ENCODE data around the gene RFTN1.

Gene RFTN1

DNA sequence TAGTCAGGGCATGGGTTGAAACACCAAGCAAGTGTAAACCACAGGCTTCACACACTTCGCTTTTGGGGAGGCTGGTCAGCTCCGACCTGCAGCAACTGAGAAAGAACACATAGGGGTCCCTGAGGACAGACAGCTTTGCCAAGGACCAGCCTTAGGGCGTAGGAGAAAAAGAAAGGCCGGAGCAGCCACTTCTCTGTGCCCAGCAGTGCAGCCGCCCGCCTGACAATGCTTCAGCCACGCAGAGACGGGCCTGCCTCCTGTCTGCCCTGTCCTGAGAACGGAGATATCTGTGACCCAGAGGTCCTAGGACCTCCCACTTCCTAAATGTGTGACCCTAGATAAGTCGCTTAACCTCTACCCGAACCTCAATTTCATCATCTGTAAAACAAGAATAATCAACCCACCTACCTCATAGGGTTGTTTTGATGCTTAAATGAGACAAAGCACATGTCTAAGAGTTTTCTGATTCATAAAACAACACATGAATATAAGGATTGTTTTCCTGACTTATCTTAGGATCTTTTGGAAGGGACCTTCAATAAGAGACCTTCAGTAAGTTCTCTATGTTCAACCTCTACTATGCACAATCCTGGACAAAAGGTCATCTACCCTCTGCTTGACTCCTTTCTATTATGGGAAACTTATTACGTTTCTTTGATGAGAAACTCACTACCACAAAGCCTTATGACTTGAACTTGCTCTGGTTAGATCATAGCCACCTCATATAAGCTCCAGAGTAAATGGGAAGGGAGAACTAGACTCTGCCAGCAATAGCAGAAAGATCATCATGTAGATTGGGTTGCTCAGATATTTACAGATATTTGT, 32.9 kb upstream of the RFTN1 start:
- Histone ChIP-seq H3K9me2 (replicated peaks; ENCODE audit: control insufficient read depth, low read length) (no peaks in the 10 kb centered on the region), H3K9me3 (ENCODE audit: control insufficient read depth, insufficient read depth, low read length) (no peaks in the 10 kb centered on the region), H3K4me1 (ENCODE audit: control insufficient read depth, low read length) (peaks cover 14% of the 10 kb centered on the region), H4K20me1 (ENCODE audit: control insufficient read depth, insufficient read depth, low read depth, low read length) (no peaks in the 10 kb centered on the region), H3K79me2 (ENCODE audit: control insufficient read depth, low read length) (no peaks in the 10 kb centered on the region), H3K27me3 (ENCODE audit: control insufficient read depth, low read length) (no peaks in the 10 kb centered on the region), H3K36me3 (ENCODE audit: control insufficient read depth, low read length) (no peaks in the 10 kb centered on the region), H3K27ac (ENCODE audit: low read depth, low read length) (no peak overlapping the region), H3F3A (ENCODE audit: control insufficient read depth, insufficient read depth) (no peaks in the 10 kb centered on the region), H3K4me3 (ENCODE audit: low read length) (no peak overlapping the region), H3K4me2 (ENCODE audit: low read length) (no peak overlapping the region)
- no peak for TF ChIP-seq EZH2phosphoT487 (IDR thresholded peaks at IDR 0.05; ENCODE audit: borderline replicate concordance, low read length)
- TF ChIP-seq CTCF (IDR thresholded peaks at IDR 0.05; ENCODE audit: low read depth, low read length, poor library complexity, severe bottlenecking), result no peak

- H3K27me3 ChIP-seq (ENCODE audit: control insufficient read depth, low read length), result no peaks in the 10 kb centered on the region
- H3K4me1 ChIP-seq (ENCODE audit: control insufficient read depth, low read length), result peaks cover 8% of the 10 kb centered on the region
- H3F3A ChIP-seq (ENCODE audit: control insufficient read depth, insufficient read depth), result no peaks in the 10 kb centered on the region
- no peaks in the 10 kb centered on the region for H3K79me2 ChIP-seq (ENCODE audit: control insufficient read depth, low read length)
- H3K36me3 ChIP-seq (ENCODE audit: control insufficient read depth, low read length), result no peaks in the 10 kb centered on the region
- TF ChIP-seq CTCF (IDR thresholded peaks at IDR 0.05; ENCODE audit: low read depth, low read length, poor library complexity, severe bottlenecking) (no peak), EZH2phosphoT487 (IDR thresholded peaks at IDR 0.05; ENCODE audit: borderline replicate concordance, low read length) (no peak)
- H3K27ac ChIP-seq (ENCODE audit: low read depth, low read length), result no peak overlapping the region
- H3K9me2 ChIP-seq (replicated peaks; ENCODE audit: control insufficient read depth, low read length), result no peaks in the 10 kb centered on the region
- H4K20me1 ChIP-seq (ENCODE audit: control insufficient read depth, insufficient read depth, low read depth, low read length), result no peaks in the 10 kb centered on the region
- no peak overlapping the region for H3K4me3 ChIP-seq (ENCODE audit: low read length)
- no peak overlapping the region for H3K4me2 ChIP-seq (ENCODE audit: low read length)
- H3K9me3 ChIP-seq (ENCODE audit: control insufficient read depth, insufficient read depth, low read length), result no peaks in the 10 kb centered on the region
Measured at GRCh38 chr3:16545413-16546185, 32.1 kb upstream of the RFTN1 start.

- Histone ChIP-seq H3K27me3 (ENCODE audit: control insufficient read depth, low read length) (no peaks in the 10 kb centered on the region), H3K9me2 (replicated peaks; ENCODE audit: control insufficient read depth, low read length) (no peaks in the 10 kb centered on the region), H3K4me3 (ENCODE audit: low read length) (no peak overlapping the region), H3K27ac (ENCODE audit: low read depth, low read length) (no peak overlapping the region), H3F3A (ENCODE audit: control insufficient read depth, insufficient read depth) (no peaks in the 10 kb centered on the region), H3K79me2 (ENCODE audit: control insufficient read depth, low read length) (no peaks in the 10 kb centered on the region), H3K4me2 (ENCODE audit: low read length) (no peak overlapping the region), H4K20me1 (ENCODE audit: control insufficient read depth, insufficient read depth, low read depth, low read length) (no peaks in the 10 kb centered on the region), H3K9me3 (ENCODE audit: control insufficient read depth, insufficient read depth, low read length) (no peaks in the 10 kb centered on the region), H3K4me1 (ENCODE audit: control insufficient read depth, low read length) (no peaks in the 10 kb centered on the region), H3K36me3 (ENCODE audit: control insufficient read depth, low read length) (no peaks in the 10 kb centered on the region)
- TF ChIP-seq EZH2phosphoT487 (IDR thresholded peaks at IDR 0.05; ENCODE audit: borderline replicate concordance, low read length), result no peak
- no peak for TF ChIP-seq CTCF (IDR thresholded peaks at IDR 0.05; ENCODE audit: low read depth, low read length, poor library complexity, severe bottlenecking)
Measured at GRCh38 chr3:16543242-16543864, 29.9 kb upstream of the RFTN1 start.

Data from DOHH2 (cell line).